GM19193 (cell line): ENCODE measurements around the gene LMO2.

ENCODE experiments used
- POLR2A ChIP-seq: IDR thresholded peaks from 4 replicates; pipeline ENCODE4 v1.6.1; 2011; ENCODE audit not compliant: insufficient read depth, insufficient read length; ENCODE audit errors: extremely low read depth

LMO2 gene

GRCh38 chr11:33891714-33892327, at the start of gene LMO2:
TSS of gene LMO2 (minus strand) at chr11:33892076. CDS start at chr11:33869716, 22,360 bp downstream.
- TF ChIP-seq POLR2A = no peak

DNA sequence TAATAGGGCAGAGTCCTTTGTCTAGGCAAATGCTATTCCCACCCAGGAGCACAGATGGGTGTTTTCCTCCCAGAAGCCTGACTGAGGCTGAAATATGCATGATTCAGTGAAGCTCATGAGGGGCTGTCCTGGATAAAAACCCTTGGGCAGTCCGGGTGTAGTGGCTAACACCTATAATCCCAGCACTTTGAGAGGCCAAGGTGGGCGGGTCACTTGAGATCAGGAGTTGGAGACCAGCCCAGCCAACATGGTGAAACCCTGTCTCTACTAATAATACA, 48.6 kb upstream of the LMO2 start:
- TF ChIP-seq POLR2A = no peak

- no peak for TF ChIP-seq POLR2A
Observed at GRCh38 chr11:33936725-33937604, 45.1 kb upstream of the LMO2 start.

DNA sequence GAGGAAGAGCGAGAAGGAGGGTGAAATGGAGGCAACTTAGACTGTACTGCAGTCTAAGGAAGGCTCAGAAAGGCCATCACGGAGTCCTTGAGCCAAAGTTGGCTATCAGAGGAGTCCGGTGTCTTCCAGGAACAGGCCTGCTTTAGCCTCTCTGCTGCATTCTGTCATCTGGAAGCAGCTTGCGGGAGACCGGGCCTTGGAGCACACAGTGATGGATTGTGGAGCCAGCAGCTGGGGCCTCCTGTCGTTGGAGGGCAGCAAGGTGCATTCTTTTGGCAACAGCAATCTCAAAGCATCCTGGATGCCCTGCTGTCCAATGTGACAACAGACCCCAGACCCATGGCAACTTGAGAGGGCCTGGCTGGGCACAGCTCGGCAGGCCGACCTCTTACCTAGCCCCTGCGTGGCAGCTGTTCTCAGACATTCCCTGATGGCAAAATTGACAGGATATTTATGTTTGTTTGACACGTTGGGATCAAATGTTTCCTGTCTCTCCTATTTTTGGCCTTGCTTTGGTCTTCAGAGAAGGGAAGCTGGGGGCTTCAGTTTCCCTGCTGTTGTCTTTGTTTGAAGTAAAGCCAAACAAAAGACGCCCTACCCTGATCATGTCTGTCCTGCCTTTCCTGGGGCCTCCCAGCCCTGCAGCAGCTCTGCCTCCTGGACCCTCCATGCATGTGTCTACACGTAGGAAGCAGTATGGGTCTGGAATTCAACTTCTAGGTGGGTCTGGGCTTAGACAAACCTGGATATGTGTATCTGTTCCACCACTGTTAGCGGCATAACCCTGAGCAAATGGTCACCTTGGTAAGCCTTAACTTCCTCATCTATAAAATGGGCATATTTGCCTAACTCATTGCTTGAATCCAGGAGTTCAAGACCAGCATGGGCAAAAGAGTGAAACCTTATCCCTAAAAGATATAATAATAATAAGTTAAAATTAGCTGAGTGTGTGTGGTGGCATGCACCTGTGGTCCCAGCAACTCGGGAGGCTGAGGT, 43.9 kb upstream of the LMO2 start:
- no peak for TF ChIP-seq POLR2A

- no peak for TF ChIP-seq POLR2A
Observed at GRCh38 chr11:33935005-33935404, 43.1 kb upstream of the LMO2 start.

- no peak for TF ChIP-seq POLR2A
Observed at GRCh38 chr11:33934450-33934849, 42.6 kb upstream of the LMO2 start.

- no peak for TF ChIP-seq POLR2A
Observed at GRCh38 chr11:33933602-33934001, 41.7 kb upstream of the LMO2 start.

DNA sequence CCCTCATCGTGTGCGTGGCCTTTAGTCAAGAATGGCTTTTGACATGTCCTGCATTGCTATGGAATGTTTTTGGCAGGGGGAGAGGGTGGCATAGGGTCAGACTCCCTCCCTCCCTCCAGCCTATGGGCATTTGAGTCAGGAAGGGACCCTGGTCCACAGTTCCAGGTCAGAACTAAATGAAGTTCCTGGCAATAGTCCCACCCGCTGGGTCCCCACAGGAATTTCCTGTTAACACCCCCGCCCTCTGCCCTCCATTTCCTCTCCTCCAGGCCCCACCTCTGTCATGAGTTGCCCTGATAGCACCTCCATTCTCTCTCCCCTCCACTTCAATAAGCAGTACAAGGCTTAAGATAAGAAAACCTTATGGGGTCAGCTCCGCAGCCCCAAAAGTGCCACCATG, 40.8 kb upstream of the LMO2 start:
- TF ChIP-seq POLR2A = no peak

- no peak for TF ChIP-seq POLR2A
Observed at GRCh38 chr11:33931067-33931466, 39.2 kb upstream of the LMO2 start.

DNA sequence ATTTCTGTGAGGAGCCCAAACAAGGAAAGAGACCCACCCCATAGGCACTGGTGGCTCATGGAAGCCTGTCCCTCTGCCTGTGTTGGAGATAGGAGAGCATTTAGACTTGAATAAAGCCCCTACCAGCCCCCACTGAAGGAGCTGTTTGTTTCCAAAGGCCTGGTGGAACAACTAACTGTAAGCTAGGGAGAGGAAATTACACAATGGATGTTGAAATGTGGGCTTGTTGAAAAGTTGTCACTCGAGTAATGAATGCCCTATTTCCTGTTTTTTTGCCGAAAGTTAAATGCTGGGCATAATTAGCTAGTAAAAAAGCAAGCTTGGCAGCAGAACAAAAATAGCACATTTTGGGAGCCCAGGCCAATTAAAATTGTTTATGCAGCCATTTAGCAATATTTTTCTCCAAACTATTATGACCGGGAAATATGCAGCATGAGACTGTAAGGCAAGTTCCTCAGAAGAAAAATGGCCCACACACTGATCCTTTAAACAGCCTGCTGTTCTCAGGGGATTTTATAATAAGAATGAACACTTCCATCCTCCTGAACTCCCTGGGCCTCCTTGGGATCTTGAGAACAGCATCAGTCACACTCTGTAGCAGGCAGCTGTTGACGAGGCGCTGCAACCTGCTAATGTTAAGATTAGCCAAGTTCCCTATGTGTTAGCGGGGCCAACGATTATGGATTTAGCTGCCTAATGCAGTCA, 38.6 kb upstream of the LMO2 start:
- no peak for TF ChIP-seq POLR2A

GRCh38 chr11:33928564-33928963, 36.7 kb upstream of the LMO2 start:
- no peak for TF ChIP-seq POLR2A

DNA sequence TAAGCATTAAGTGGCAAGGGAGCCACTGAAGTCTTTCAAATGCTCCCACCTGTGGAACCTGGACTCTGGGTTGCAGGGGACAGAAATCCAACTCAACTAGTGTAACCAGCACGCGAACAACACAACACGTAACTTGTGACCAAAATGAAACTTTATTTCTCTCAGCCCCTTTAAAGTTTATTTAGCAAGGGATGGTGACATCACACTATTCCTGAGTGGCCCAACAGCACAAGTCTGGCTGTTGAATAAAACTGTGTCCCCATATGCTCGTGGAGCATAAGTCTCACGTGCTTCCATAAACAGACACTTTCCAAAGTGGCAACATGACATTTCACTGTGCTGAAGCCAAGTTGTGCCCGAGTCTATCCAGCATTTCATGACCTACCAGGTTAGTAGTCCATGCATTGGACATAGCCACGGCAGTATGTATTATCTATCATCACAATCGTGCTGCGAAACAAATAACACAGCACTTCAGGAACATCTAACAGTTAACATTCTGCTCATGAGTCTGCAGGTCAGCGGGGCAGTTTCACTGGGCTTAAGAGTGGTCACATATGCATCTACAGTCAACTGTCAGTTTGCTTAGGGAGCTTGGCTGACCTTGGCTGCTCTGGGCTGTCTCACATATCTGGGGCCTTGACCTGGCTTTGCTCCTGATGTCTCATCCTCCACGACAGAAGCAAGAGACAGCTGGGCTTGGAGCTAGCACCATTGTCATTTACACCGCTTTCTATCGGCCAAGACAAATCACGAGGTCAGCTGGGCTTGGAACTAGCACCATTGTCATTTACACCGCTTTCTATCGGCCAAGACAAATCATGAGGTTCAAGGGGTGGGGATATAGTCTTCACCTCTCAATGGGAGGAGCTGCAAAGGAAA, 35.0 kb upstream of the LMO2 start:
- no peak for TF ChIP-seq POLR2A

DNA sequence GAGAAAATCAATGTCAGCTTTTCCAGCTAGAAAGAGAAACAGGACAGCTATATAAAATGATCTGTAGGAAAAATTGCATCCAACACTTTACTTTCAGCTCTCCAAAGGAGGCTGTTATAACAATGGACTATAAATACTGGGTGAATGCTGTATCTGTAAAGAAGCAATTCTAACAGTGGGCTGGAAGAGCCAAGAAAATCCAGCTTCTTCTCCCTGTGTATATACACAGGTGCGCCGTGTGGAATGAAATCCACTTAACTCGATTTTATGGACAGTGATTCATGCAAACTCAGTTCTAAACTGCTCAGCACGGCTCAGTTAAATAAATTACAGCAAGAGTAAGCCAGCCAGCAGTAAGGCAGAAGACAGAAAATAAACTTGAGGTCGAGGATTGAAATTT, 32.5 kb upstream of the LMO2 start:
- TF ChIP-seq POLR2A = no peak

DNA sequence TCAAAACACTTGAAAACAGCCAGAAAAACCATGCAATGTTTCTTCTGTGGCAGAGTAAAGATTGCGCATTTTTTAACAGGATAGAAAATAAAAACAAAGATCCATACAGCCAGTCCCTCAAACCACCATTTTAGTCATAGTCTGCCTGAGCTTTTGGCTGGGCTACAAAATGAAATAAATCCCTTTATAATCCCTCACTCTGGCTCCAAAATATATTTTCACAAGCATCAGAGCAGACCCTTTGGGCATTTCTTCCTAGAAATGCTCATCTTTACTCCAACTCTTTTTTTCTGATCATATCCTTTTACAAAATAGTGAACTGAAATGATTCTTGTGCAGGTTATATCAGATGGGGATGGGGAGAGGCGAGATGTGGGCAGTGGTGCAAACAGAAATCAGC, 31.8 kb upstream of the LMO2 start:
- TF ChIP-seq POLR2A = no peak

DNA sequence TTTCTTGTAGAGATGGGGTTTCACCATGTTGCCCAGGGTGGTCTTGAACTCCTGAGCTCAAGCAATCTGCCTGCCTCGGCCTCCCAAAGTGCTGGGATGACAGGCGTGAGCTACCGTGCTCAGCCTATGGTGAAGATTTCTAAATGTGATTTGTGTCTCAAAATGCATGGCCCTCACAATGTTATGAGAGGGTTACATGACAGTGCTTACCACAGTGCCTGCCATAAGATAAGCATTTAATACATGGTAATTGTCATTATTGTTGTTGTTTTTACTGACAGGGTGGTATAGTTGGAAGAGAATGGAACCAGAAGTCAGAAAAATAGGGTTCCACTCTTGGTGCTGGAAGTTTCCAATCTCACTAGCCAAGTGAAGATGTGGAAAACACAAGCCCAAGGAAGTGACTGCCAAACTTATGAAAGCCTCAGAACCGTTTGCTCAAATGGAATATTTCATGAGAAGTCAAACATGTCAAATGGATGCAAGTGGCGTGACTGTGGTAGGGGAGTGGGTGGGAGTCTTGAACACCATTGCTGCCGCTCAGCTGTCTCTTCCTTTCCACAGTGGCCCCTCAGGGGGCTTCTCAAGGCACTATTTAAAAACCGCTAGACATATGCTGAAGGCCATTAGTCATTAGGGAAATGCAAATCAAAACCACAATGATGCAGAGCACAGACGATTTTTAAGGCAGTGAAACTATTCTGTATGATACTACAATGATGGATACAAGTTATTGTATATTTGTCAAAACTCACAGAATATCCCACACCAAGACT, 29.1 kb upstream of the LMO2 start:
- TF ChIP-seq POLR2A = no peak
